ENCODE results near the gene DLGAP1.

GRCh38 chr18:4271952-4272351, 183.2 kb downstream of the DLGAP1 start:
- TF ChIP-seq SUZ12 (IDR thresholded peaks at IDR 0.05; ENCODE audit: low read length) (no peak), ATF2 (IDR thresholded peaks at IDR 0.05; ENCODE audit: low read length) (no peak), CTCF (IDR thresholded peaks at IDR 0.05; ENCODE audit: control extremely low read depth in 1 of 3, insufficient read depth in 1 of 3, low read depth in 1 of 3, low read length in 3 of 3) (no peak), NRF1 (IDR thresholded peaks at IDR 0.05; ENCODE audit: low read depth, low read length) (no peak), MAX (IDR thresholded peaks at IDR 0.05) (no peak), POLR2AphosphoS5 (IDR thresholded peaks at IDR 0.05; ENCODE audit: low read depth, low read length) (no peak), EZH2 (IDR thresholded peaks at IDR 0.05; ENCODE audit: low read depth, low read length, severe bottlenecking) (no peak), NANOG (IDR thresholded peaks at IDR 0.05; ENCODE audit: insufficient read depth, low read depth, low read length, poor library complexity, severe bottlenecking) (no peak), CEBPB (IDR thresholded peaks at IDR 0.05; ENCODE audit: low read depth, low read length) (peak; percentile 18; the same call in 1 of the 2 replicates), POLR2A (IDR thresholded peaks at IDR 0.05; ENCODE audit: control extremely low read depth in 1 of 2, low read depth in 2 of 2, low read length in 2 of 2) (no peak), YY1 (IDR thresholded peaks at IDR 0.05; ENCODE audit: low read depth, low read length) (no peak), JUND (IDR thresholded peaks at IDR 0.05; ENCODE audit: low read length) (no peak), RBBP5 (IDR thresholded peaks at IDR 0.05; ENCODE audit: borderline replicate concordance, low read depth, low read length) (no peak), SIN3A (conservative IDR thresholded peaks at IDR 0.05 in 1 of 2, IDR thresholded peaks at IDR 0.05 in 1 of 2; ENCODE audit: low read depth in 1 of 2, low read length in 2 of 2) (no peak)
